Measurements from ENCODE around the gene CLDN14.
"Not testable (repeated sequence)": the region's sequence is repeated elsewhere in the genome, so short reads cannot be mapped to it uniquely, and the experiment has no call there.

The CLDN14 gene

GRCh38 chr21:36499578-36500471 lies 19.9 kb upstream of the CLDN14 start:
- no peak for DNase-seq

- no peak for DNase-seq
Measured at GRCh38 chr21:36494557-36494956, 14.6 kb upstream of the CLDN14 start.

GRCh38 chr21:36491209-36491910 lies 11.4 kb upstream of the CLDN14 start:
- no peak for DNase-seq

- DNase-seq, result no peak
Measured at GRCh38 chr21:36489776-36490165, 9.8 kb upstream of the CLDN14 start.

GRCh38 chr21:36489103-36489775 lies 9.3 kb upstream of the CLDN14 start:
- DNase-seq, result no peak

- DNase-seq, result no peak
Measured at GRCh38 chr21:36487641-36488307, 7.9 kb upstream of the CLDN14 start.

GRCh38 chr21:36486246-36486645 lies 6.3 kb upstream of the CLDN14 start:
- no peak for DNase-seq

- no peak for DNase-seq
Measured at GRCh38 chr21:36485476-36485875, 5.6 kb upstream of the CLDN14 start.

GRCh38 chr21:36483095-36483494 lies 3.2 kb upstream of the CLDN14 start:
- DNase-seq, result no peak

- DNase-seq, result no peak
Measured at GRCh38 chr21:36482673-36483072, 2.8 kb upstream of the CLDN14 start.

GRCh38 chr21:36482181-36482580 lies 2.3 kb upstream of the CLDN14 start:
- DNase-seq, result no peak

- no peak for DNase-seq
Measured at GRCh38 chr21:36481639-36482038, 1.7 kb upstream of the CLDN14 start.

GRCh38 chr21:36480618-36481017 lies 696 bp upstream of the CLDN14 start:
- no peak for DNase-seq

GRCh38 chr21:36478941-36479340 lies 981 bp downstream of the CLDN14 start:
- no peak for DNase-seq

- no peak for DNase-seq
Measured at GRCh38 chr21:36478207-36478701, 1.7 kb downstream of the CLDN14 start.

- DNase-seq, result no peak
Measured at GRCh38 chr21:36477559-36477958, 2.4 kb downstream of the CLDN14 start.

- DNase-seq, result no peak
Measured at GRCh38 chr21:36477001-36477400, 2.9 kb downstream of the CLDN14 start.

- DNase-seq, result not testable (repeated sequence)
Measured at GRCh38 chr21:36476541-36476940, 3.4 kb downstream of the CLDN14 start.

GRCh38 chr21:36474591-36474990 lies 5.3 kb downstream of the CLDN14 start:
- DNase-seq, result no peak

GRCh38 chr21:36473203-36473602 lies 6.7 kb downstream of the CLDN14 start:
- no peak for DNase-seq

- no peak for DNase-seq
Measured at GRCh38 chr21:36472377-36472776, 7.5 kb downstream of the CLDN14 start.

GRCh38 chr21:36471254-36471723 lies 8.6 kb downstream of the CLDN14 start:
- no peak for DNase-seq

- DNase-seq, result no peak
Measured at GRCh38 chr21:36470294-36470693, 9.6 kb downstream of the CLDN14 start.

Data from NCI-H1417 treated with DMSO at 0.1 percent for 48 hours (cell line).